Adrenal gland (tissue), 12 donors: ENCODE data around the gene ARHGEF38. TPM values are rescaled to one million over a fixed set of nuclear protein-coding genes. Genes with fewer than 3 reads are reported as not detected.
"Not testable (repeated sequence)": the region's sequence is repeated elsewhere in the genome, so short reads cannot be mapped to it uniquely, and the experiment has no call there.

Experiments used
- DNase-seq, 7 donors: peaks; one replicate each; pipeline ENCODE4 v3.0.0-alpha.2; 2019 to 2020
- H3K27ac ChIP-seq, 5 donors: fragments of 200-600 bp; sonication (generic) in 4 of 5; 1 replicate in 3 of 5; 2 replicates in 2 of 5; pipeline versions ENCODE4 v1.5.1 to v1.8.0; 2016 to 2020; ENCODE audit warnings: mild to moderate bottlenecking in 1 of 5
- H3K27me3 ChIP-seq: fragments of 200-600 bp; 2 replicates; pipeline ENCODE4 v1.8.0; 2021
- H3K36me3 ChIP-seq, 2 donors: fragments of 200-600 bp; replicated peaks in 1 of 2; 1 replicate in 1 of 2; 2 replicates in 1 of 2; pipeline versions ENCODE4 v1.5.1 to v1.8.0; 2018 to 2022
- H3K4me1 ChIP-seq, 2 donors: fragments of 200-600 bp; replicated peaks in 1 of 2; 1 replicate in 1 of 2; 2 replicates in 1 of 2; pipeline versions ENCODE4 v1.5.1 to v1.8.0; 2018 to 2021
- H3K4me3 ChIP-seq, 4 donors: fragments of 200-600 bp; sonication (generic) in 3 of 4; one replicate each; pipeline ENCODE4 v1.5.1; 2016 to 2018
- H3K9me3 ChIP-seq, 3 donors: fragments of 200-600 bp; sonication (generic) in 1 of 3; replicated peaks in 1 of 3; 1 replicate in 2 of 3; 2 replicates in 1 of 3; pipeline versions ENCODE4 v1.5.1 to v1.8.0; 2016 to 2021
- CTCF ChIP-seq, 6 experiments: fragments of 450-650 bp in 4 of 6; fragments of 200-600 bp in 2 of 6; sonication (generic) in 1 of 6; IDR thresholded peaks; 1 replicate in 5 of 6; 2 replicates in 1 of 6; pipeline versions ENCODE4 v1.5.1 to v1.8.0; 2016 to 2021; ENCODE audit warnings: antibody characterized with exemption in 6 of 6, mild to moderate bottlenecking in 2 of 6, moderate library complexity in 1 of 6
- POLR2A ChIP-seq, 2 donors: fragments of 450-650 bp; IDR thresholded peaks; one replicate each; pipeline ENCODE4 v1.6.1; 2017; ENCODE audit warnings: antibody characterized with exemption in 2 of 2, mild to moderate bottlenecking in 2 of 2, moderate library complexity in 1 of 2
- WGBS, 4 donors: extraction: QIAGEN DNeasy Blood & Tissue Kit in 2 of 4; methylation state at CpG; one replicate each; pipeline versions ENCODE4 v1.1.5 to v1.1.7; 2013 to 2017; 5-methylcytosine and 5-hydroxymethylcytosine counted together
- intact Hi-C, 2 donors: fragments of 100-400 bp; cut with DNase I; formaldehyde crosslinking; loops; one replicate each; pipeline versions ENCODE4 v1.14.1 to v1.15.0; 2022 to 2023
- polyA plus RNA-seq, 3 donors: library from polyadenylated mRNA; stranded (reverse); fragments of 200-250 nt in 2 of 3; fragments of 350-450 nt in 1 of 3; fragmentation: Illumina TruSeq in 1 of 3; extraction: RNeasy Lipid Tissue Mini Kit (QIAGEN cat#74804) in 1 of 3; gene quantifications; one replicate each; pipeline ENCODE4 v1.2.3, GENCODE V29; 2013 to 2014
- total RNA-seq, 9 donors: library from RNA; depleted of rRNA in 4 of 9; stranded (reverse); fragments of >200 nt in 4 of 9; fragments of 120-200 nt in 1 of 9; fragmentation: NEBNext Ultra II Directional in 1 of 9; extraction: Animal tissue kit (Norgen Biotek cat#: 25700) in 1 of 9; gene quantifications; one replicate each; pipeline versions ENCODE4 v1.1.0 to v1.2.4, GENCODE V29; 2013 to 2023
- donor health status: healthy with polysubstance abuse.
- donor health status: Bipolar disorder and iron deficiency.
- donor health status: DM: yes; HTN: yes; CAD: no.
- donor health status: DM: no; HTN: no; CAD: no.
- donor health status: DM: no; HTN: no; CAD: no.
- donor health status: DM: yes; HTN: yes; CAD: no.

ARHGEF38 gene
- total and polyA plus RNA-seq, 12 donors = not detected

GRCh38 chr4:105603158-105603557, 50.7 kb downstream of the ARHGEF38 start:
- intact Hi-C loops = no loop called here
- Histone ChIP-seq H3K4me1 (no peaks in the 10 kb centered on the region), H3K27me3 (no peaks in the 10 kb centered on the region), H3K27ac (no peak overlapping the region), H3K36me3 (no peaks in the 10 kb centered on the region), H3K9me3 (no peaks in the 10 kb centered on the region), H3K4me3 (no peak overlapping the region)
- WGBS, 4 donors = 36 to 72% (median 59%) methylated on average over 1 of the region's 1 CpG
- no peak for TF ChIP-seq POLR2A (IDR thresholded peaks at IDR 0.05)
- no peak for TF ChIP-seq CTCF (IDR thresholded peaks at IDR 0.05)
- DNase-seq = no peak

GRCh38 chr4:105605493-105605892, 53.1 kb downstream of the ARHGEF38 start:
- DNase-seq = peak in 2 of 7 donors; percentile 11 to 17
- TF ChIP-seq POLR2A (IDR thresholded peaks at IDR 0.05) (no peak), CTCF (IDR thresholded peaks at IDR 0.05) (no peak)
- Histone ChIP-seq H3K27me3 (no peaks in the 10 kb centered on the region), H3K9me3 (no peaks in the 10 kb centered on the region), H3K36me3 (no peaks in the 10 kb centered on the region), H3K4me3 (no peak overlapping the region), H3K4me1 (no peaks in the 10 kb centered on the region), H3K27ac (no peak overlapping the region)
- 25 to 41% (median 33%) methylated on average over 1 of the region's 1 CpG for WGBS, 4 donors
- intact Hi-C loops = no loop called here

GRCh38 chr4:105607876-105608275, 55.5 kb downstream of the ARHGEF38 start:
- H3K27ac ChIP-seq = no peak overlapping the region
- 83 to 91% (median 86%) methylated on average over 2 of the region's 2 CpGs for whole genome bisulfite sequencing, 4 donors
- no peaks in the 10 kb centered on the region for H3K4me1 ChIP-seq
- no peak for DNase-seq
- TF ChIP-seq POLR2A (IDR thresholded peaks at IDR 0.05) (no peak), CTCF (IDR thresholded peaks at IDR 0.05) (no peak)
- H3K9me3 ChIP-seq = no peaks in the 10 kb centered on the region
- no peak overlapping the region for H3K4me3 ChIP-seq
- no peaks in the 10 kb centered on the region for H3K36me3 ChIP-seq
- intact Hi-C loops = no loop called here
- H3K27me3 ChIP-seq = no peaks in the 10 kb centered on the region

- H3K4me3 ChIP-seq, H3K27ac ChIP-seq, H3K9me3 ChIP-seq, H3K4me1 ChIP-seq, H3K36me3 ChIP-seq, H3K27me3 ChIP-seq, intact Hi-C loops, DNase-seq: not testable (repeated sequence)
- 93 to 95% (median 94%) methylated on average over 5 of the region's 5 CpGs for WGBS, 4 donors
Observed at GRCh38 chr4:105609819-105610218, 57.4 kb downstream of the ARHGEF38 start.

DNA sequence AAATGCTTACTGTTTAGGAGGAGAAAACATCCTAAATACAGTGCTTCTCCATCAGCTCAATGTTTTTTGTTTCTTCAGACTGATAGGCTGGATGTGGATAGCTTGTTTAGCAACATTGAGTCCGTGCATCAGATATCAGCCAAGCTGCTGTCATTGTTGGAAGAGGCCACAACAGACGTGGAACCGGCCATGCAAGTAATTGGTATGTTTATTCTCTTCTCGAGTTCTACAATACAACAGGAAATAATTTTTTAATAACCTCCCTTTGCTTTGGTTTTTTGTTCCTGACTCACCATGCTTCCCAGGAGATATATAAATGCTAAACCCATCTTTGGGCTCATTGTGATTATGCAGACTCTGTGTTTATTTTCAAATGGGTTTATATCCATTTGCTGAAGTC, 60.9 kb downstream of the ARHGEF38 start:
- H3K27ac ChIP-seq = no peak overlapping the region

More for the DNA sequence above, 60.9 kb downstream of the ARHGEF38 start:
- intact Hi-C loops = no loop called here
- H3K4me1 ChIP-seq = no peaks in the 10 kb centered on the region
- H3K36me3 ChIP-seq = no peaks in the 10 kb centered on the region
- 55 to 62% (median 61%) methylated on average over 4 of the region's 4 CpGs for WGBS, 4 donors
- no peak for TF ChIP-seq POLR2A (IDR thresholded peaks at IDR 0.05)
- TF ChIP-seq CTCF (IDR thresholded peaks at IDR 0.05) = no peak
- H3K9me3 ChIP-seq = no peaks in the 10 kb centered on the region
- DNase-seq = no peak
- no peaks in the 10 kb centered on the region for H3K27me3 ChIP-seq
- H3K4me3 ChIP-seq = no peak overlapping the region
